K562 (cell line): ENCODE results near the gene FAM174C. TPM values are rescaled to one million over a fixed set of nuclear protein-coding genes. Genes with fewer than 3 reads are reported as not detected.

Source experiments
- BCOR ChIP-seq: fragments of 450-650 bp; IDR thresholded peaks from 2 replicates; pipeline ENCODE4 v1.6.1; 2016
- BRD9 ChIP-seq: fragments of 450-650 bp; IDR thresholded peaks from 2 replicates; pipeline ENCODE4 v1.6.1; 2018; ENCODE audit warnings: low read depth; ENCODE audit not compliant: partially characterized antibody
- CCAR2 ChIP-seq: fragments of 200-400 bp; formaldehyde crosslinking; IDR thresholded peaks from 2 replicates; pipeline ENCODE4 v1.6.1; 2017; ENCODE audit warnings: mild to moderate bottlenecking, low read depth, low read length
- CREM ChIP-seq: IDR thresholded peaks from 2 replicates; pipeline ENCODE4 v1.6.1; 2014; ENCODE audit warnings: antibody characterized with exemption, low read depth
- FOSL1 ChIP-seq: fragments of 200-800 bp; sonication (Bioruptor generic); conservative IDR thresholded peaks from 2 replicates; pipeline ENCODE4 v1.6.1; 2016; ENCODE audit warnings: missing genetic modification characterization, missing compliant biosample characterization
- GABPB1 ChIP-seq: sonication (generic); formaldehyde crosslinking; IDR thresholded peaks from 2 replicates; pipeline ENCODE4 v1.8.0; 2022; ENCODE audit warnings: mild to moderate bottlenecking, missing genetic modification reagents
- HCFC1 ChIP-seq: IDR thresholded peaks from 2 replicates; pipeline ENCODE4 v1.6.1; 2012; ENCODE audit warnings: low read depth, low read length, improper control_type of control experiment
- HLTF ChIP-seq: fragments of 450-650 bp; IDR thresholded peaks from 2 replicates; pipeline ENCODE4 v1.6.1; 2016
- ID3 ChIP-seq, 2 experiments: fragments of 250-450 bp in 1 of 2; fragments of 450-650 bp in 1 of 2; sonication (Bioruptor Pico) in 1 of 2; IDR thresholded peaks; 2 replicates each; pipeline versions ENCODE4 v1.6.1 to v1.8.0; 2016 to 2021; ENCODE audit warnings: mild to moderate bottlenecking in 2 of 2, moderate library complexity in 2 of 2, missing compliant biosample characterization in 1 of 2, missing genetic modification characterization in 1 of 2
- KLF16 ChIP-seq: IDR thresholded peaks from 2 replicates; pipeline ENCODE4 v1.6.1; 2016; ENCODE audit warnings: antibody characterized with exemption
- MLX ChIP-seq, 2 experiments: fragments of 450-650 bp in 1 of 2; sonication (generic) in 1 of 2; formaldehyde crosslinking; conservative IDR thresholded peaks; 2 replicates each; pipeline versions ENCODE4 v1.4.0 to v1.8.1; 2020 to 2022; ENCODE audit warnings: mild to moderate bottlenecking in 1 of 2, missing genetic modification reagents in 1 of 2
- NONO ChIP-seq, 2 experiments: fragments of 200-400 bp in 1 of 2; fragments of 450-650 bp in 1 of 2; formaldehyde crosslinking in 1 of 2; IDR thresholded peaks; 2 replicates each; pipeline ENCODE4 v1.6.1; 2017; ENCODE audit warnings: low read depth in 2 of 2, mild to moderate bottlenecking in 2 of 2, moderate library complexity in 2 of 2, low read length in 1 of 2
- POLR2AphosphoS5 ChIP-seq: IDR thresholded peaks from 2 replicates; pipeline ENCODE4 v1.6.1; 2011; ENCODE audit warnings: mild to moderate bottlenecking, low read depth, low read length, moderate library complexity; ENCODE audit not compliant: control insufficient read depth, insufficient read depth
- PTBP1 ChIP-seq: fragments of 200-400 bp; formaldehyde crosslinking; IDR thresholded peaks from 2 replicates; pipeline ENCODE4 v1.6.1; 2017; ENCODE audit warnings: low read depth, low read length
- RCOR1 ChIP-seq, 2 experiments: IDR thresholded peaks; 2 replicates each; pipeline ENCODE4 v1.6.1; 2012; ENCODE audit warnings: low read depth in 2 of 2, low read length in 2 of 2, borderline replicate concordance in 1 of 2, improper control_type of control experiment in 1 of 2
- RNF219 ChIP-seq: fragments of 250-450 bp; sonication (Bioruptor Pico); IDR thresholded peaks from 2 replicates; pipeline ENCODE4 v1.5.0; 2022; ENCODE audit warnings: mild to moderate bottlenecking
- SLC30A9 ChIP-seq: fragments of 250-450 bp; sonication (Bioruptor Pico); IDR thresholded peaks from 2 replicates; pipeline ENCODE4 v1.8.0; 2022; ENCODE audit warnings: mild to moderate bottlenecking, moderate library complexity
- SPI1 ChIP-seq: IDR thresholded peaks from 2 replicates; pipeline ENCODE4 v1.6.1; 2011; ENCODE audit warnings: low read depth, low read length, control low read depth, borderline replicate concordance
- U2AF1 ChIP-seq: fragments of 200-400 bp; formaldehyde crosslinking; optimal IDR thresholded peaks from 2 replicates; pipeline ENCODE3; 2017; ENCODE audit warnings: mild to moderate bottlenecking, low read depth, low read length, moderate library complexity
- ZNF165 ChIP-seq: fragments of 250-450 bp; sonication (Bioruptor Pico); IDR thresholded peaks from 2 replicates; pipeline ENCODE4 v1.4.0; 2020; ENCODE audit warnings: borderline replicate concordance
- ZNF561 ChIP-seq: fragments of 450-650 bp; formaldehyde crosslinking; conservative IDR thresholded peaks from 2 replicates; pipeline ENCODE4 v1.4.0; 2020; ENCODE audit warnings: mild to moderate bottlenecking, moderate library complexity
- ZNF583 ChIP-seq: fragments of 250-450 bp; sonication (Bioruptor Pico); IDR thresholded peaks from 2 replicates; pipeline ENCODE4 v1.4.0; 2020
- polyA plus RNA-seq, 8 experiments: library from polyadenylated mRNA; depleted of rRNA in 4 of 8; stranded (reverse) in 5 of 8; unstranded in 3 of 8; fragments of >200 nt; fragmentation: Nextera tagmentation in 2 of 8; fragmentation: Illumina TruSeq in 1 of 8; extraction: Ambion mirVana in 2 of 8; extraction: Trizol in 1 of 8; gene quantifications; 2 replicates each; pipeline versions ENCODE4 v1.2.1 to v1.2.3, GENCODE V29; 2011 to 2014; ENCODE audit warnings: inconsistent platforms in 1 of 8, missing spikeins in 1 of 8
- total RNA-seq, 7 experiments: library from RNA; depleted of rRNA in 6 of 7; stranded (reverse); fragments of >200 nt in 6 of 7; fragmentation: Illumina TruSeq in 2 of 7; extraction: Trizol in 2 of 7; gene quantifications; 2 replicates each; pipeline versions ENCODE4 v1.2.1 to v1.2.3, GENCODE V29; 2011 to 2021; ENCODE audit warnings: low replicate concordance in 1 of 7
- TF ChIP-seq, protein P1 (sequence below): IDR thresholded peaks from 2 replicates; pipeline ENCODE4 v1.6.1; 2011; ENCODE audit not compliant: insufficient read length; ENCODE audit errors: extremely low read depth
- TF ChIP-seq, protein P2 (sequence below): IDR thresholded peaks from 2 replicates; pipeline ENCODE4 v1.6.1; 2012; ENCODE audit warnings: low read depth, low read length, improper control_type of control experiment, borderline replicate concordance

The FAM174C gene
- total and polyA plus RNA-seq, 9 of the 15 experiments (the other 6 are each of a cell fraction or from before 2014, with no cell fraction given) = 0.66 to 89.6 (median 20.3) TPM

DNA sequence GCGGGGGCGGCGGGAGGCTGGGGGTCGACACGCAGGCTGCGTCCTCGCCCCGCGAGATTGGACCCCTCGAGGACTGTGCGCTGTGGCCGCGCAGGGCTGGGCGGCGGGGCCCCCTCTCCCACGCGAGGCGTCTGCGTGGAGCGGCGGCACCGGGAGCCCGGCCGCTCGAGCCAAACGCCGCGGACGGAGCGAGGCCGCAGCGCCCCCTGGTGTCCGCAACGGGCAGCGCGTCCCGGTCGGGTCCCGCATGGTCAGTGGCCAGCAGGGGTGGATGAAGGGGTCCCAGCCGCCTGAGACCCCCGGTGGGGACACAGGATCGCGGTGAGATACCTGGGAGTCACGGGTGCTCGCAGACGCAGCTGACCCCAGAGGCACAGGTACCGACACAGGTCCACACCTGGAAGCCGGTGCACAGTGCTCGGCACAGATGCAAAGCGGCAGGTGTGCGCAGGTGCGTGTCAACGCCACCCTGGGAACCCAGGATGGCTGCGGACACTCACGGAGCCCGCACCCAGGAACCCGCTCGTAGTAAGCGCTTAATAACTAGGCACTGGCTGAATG lies 8.3 kb upstream of the FAM174C start (continued):
- TF ChIP-seq, protein P1, sequence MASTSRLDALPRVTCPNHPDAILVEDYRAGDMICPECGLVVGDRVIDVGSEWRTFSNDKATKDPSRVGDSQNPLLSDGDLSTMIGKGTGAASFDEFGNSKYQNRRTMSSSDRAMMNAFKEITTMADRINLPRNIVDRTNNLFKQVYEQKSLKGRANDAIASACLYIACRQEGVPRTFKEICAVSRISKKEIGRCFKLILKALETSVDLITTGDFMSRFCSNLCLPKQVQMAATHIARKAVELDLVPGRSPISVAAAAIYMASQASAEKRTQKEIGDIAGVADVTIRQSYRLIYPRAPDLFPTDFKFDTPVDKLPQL = no peak
- TF ChIP-seq ZNF165 (CRISPR knock-in tag) (no peak), MLX (CRISPR knock-in tag; conservative IDR thresholded peaks at IDR 0.05) (no peak), BCOR (no peak), ZNF561 (no peak), KLF16 (no peak), NONO (IDR thresholded peaks at IDR 0.05; ENCODE audit: low read depth in 2 of 2, low read length in 1 of 2) (peak in 1 of 2 experiments; percentile 68; a peak in 1 of 4 replicates), ID3 (CRISPR knock-in tag; IDR thresholded peaks at IDR 0.05) (no peak), ID3 (tag; IDR thresholded peaks at IDR 0.05) (no peak), RNF219 (no peak), U2AF1 (no peak), SLC30A9 (CRISPR knock-in tag) (no peak), HCFC1 (no peak), ZNF583 (CRISPR knock-in tag) (no peak), HLTF (no peak), BRD9 (no peak), POLR2AphosphoS5 (no peak), FOSL1 (tag) (no peak), GABPB1 (CRISPR knock-in tag) (peak; percentile 17; the same call in 1 of the 2 replicates), SPI1 (no peak), RCOR1 (IDR thresholded peaks at IDR 0.05; ENCODE audit: borderline replicate concordance in 1 of 2, low read depth in 2 of 2, low read length in 2 of 2) (peak in 1 of 2 experiments; percentile 49; a peak in 1 of 4 replicates), PTBP1 (no peak), CCAR2 (no peak), CREM (peak; percentile 61; the same call in 1 of the 2 replicates)
- TF ChIP-seq, protein P2, sequence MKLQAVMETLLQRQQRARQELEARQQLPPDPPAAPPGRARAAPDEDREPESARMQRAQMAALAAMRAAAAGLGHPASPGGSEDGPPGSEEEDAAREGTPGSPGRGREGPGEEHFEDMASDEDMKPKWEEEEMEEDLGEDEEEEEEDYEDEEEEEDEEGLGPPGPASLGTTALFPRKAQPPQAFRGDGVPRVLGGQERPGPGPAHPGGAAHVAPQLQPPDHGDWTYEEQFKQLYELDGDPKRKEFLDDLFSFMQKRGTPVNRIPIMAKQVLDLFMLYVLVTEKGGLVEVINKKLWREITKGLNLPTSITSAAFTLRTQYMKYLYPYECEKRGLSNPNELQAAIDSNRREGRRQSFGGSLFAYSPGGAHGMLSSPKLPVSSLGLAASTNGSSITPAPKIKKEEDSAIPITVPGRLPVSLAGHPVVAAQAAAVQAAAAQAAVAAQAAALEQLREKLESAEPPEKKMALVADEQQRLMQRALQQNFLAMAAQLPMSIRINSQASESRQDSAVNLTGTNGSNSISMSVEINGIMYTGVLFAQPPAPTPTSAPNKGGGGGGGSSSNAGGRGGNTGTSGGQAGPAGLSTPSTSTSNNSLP = no peak
